ENCODE data around the gene PRDM5.
A peak's percentile ranks its signal among the peaks of the same experiment; 100 is the strongest.

DNA sequence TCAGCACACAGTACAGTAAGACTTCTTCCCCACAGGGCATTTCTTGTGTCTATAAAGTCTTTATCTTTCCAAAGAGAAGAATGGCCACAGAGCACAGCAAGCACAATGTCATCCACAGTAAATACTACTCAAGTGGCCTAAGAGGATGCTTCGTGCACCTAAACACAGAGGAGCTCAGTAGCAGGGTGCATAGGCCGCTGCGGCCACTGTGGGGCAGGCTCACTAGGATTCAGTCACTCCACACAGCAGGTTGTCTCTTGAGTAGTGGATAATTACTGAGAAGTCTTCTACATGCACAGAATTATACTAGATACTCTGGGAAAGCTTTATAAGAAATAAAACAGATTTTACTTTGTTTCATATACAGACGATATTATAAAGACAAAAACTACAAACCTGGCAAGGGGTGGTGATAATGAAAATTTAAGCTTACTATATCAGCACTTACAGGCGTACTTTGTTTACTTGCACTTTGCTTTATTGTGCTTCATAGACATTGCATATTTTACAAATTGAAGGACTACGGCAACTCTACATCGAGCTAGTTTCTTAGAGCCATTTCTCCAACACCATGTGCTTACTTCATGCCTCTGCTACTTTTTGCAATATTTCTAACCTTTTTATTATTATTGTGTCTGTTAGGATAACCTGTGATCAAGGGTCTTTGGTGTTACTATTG lies 78.5 kb downstream of the PRDM5 start:
- TF ChIP-seq EZH2 (IDR thresholded peaks at IDR 0.05; ENCODE audit: borderline replicate concordance, low read depth, low read length, poor library complexity, severe bottlenecking), result no peak
- TF ChIP-seq, protein P1, sequence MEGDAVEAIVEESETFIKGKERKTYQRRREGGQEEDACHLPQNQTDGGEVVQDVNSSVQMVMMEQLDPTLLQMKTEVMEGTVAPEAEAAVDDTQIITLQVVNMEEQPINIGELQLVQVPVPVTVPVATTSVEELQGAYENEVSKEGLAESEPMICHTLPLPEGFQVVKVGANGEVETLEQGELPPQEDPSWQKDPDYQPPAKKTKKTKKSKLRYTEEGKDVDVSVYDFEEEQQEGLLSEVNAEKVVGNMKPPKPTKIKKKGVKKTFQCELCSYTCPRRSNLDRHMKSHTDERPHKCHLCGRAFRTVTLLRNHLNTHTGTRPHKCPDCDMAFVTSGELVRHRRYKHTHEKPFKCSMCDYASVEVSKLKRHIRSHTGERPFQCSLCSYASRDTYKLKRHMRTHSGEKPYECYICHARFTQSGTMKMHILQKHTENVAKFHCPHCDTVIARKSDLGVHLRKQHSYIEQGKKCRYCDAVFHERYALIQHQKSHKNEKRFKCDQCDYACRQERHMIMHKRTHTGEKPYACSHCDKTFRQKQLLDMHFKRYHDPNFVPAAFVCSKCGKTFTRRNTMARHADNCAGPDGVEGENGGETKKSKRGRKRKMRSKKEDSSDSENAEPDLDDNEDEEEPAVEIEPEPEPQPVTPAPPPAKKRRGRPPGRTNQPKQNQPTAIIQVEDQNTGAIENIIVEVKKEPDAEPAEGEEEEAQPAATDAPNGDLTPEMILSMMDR (conservative IDR thresholded peaks at IDR 0.05; ENCODE audit: low read depth, low read length), result peak; percentile 58

Measured in A673 (cell line).